Erythroblast (primary cell): Measurements from ENCODE around the gene CDH13.

Experiments used
- GATA1 ChIP-seq: IDR thresholded peaks from 2 replicates; pipeline ENCODE4 v1.6.1; 2011; ENCODE audit warnings: low read depth, mild to moderate bottlenecking, control low read depth, low read length, moderate library complexity
- POLR2A ChIP-seq: IDR thresholded peaks from 2 replicates; pipeline ENCODE4 v1.6.1; 2011; ENCODE audit warnings: mild to moderate bottlenecking, low read length

GRCh38 chr16:83482545-83483162 is 855.9 kb downstream of the CDH13 start:
- TF ChIP-seq POLR2A = no peak
- no peak for TF ChIP-seq GATA1
